DOHH2 (cell line): ENCODE data around the gene ARHGDIB.

Experiments
- H3F3A ChIP-seq: fragments of 200-600 bp; sonication (generic), shearing (Covaris generic); 2 replicates; pipeline ENCODE4 v1.6.0; 2016; ENCODE audit warnings: antibody characterized with exemption, mild to moderate bottlenecking; ENCODE audit not compliant: control insufficient read depth, insufficient read depth
- H3K27ac ChIP-seq: fragments of 200-600 bp; sonication (generic); 2 replicates; pipeline ENCODE4 v1.5.1; 2014; ENCODE audit warnings: low read depth, mild to moderate bottlenecking, low read length, moderate library complexity
- H3K27me3 ChIP-seq: fragments of 200-600 bp; sonication (generic); 2 replicates; pipeline ENCODE4 v1.6.1; 2014; ENCODE audit warnings: mild to moderate bottlenecking, low read length, mixed read lengths; ENCODE audit not compliant: control insufficient read depth
- H3K36me3 ChIP-seq: fragments of 200-600 bp; sonication (generic); 2 replicates; pipeline ENCODE4 v1.6.1; 2014; ENCODE audit warnings: mild to moderate bottlenecking, low read length, moderate library complexity, mixed read lengths; ENCODE audit not compliant: control insufficient read depth
- H3K4me1 ChIP-seq: fragments of 200-600 bp; sonication (generic); 2 replicates; pipeline ENCODE4 v1.6.1; 2014; ENCODE audit warnings: mild to moderate bottlenecking, low read length, mixed read lengths; ENCODE audit not compliant: control insufficient read depth
- H3K4me2 ChIP-seq: fragments of 200-600 bp; sonication (generic); 2 replicates; pipeline ENCODE4 v1.6.0; 2014; ENCODE audit warnings: mild to moderate bottlenecking, low read length, moderate library complexity
- H3K4me3 ChIP-seq: fragments of 200-600 bp; sonication (generic); 2 replicates; pipeline ENCODE4 v1.5.1; 2014; ENCODE audit warnings: mild to moderate bottlenecking, low read length, mixed read lengths
- H3K79me2 ChIP-seq: fragments of 200-600 bp; sonication (generic); 2 replicates; pipeline ENCODE4 v1.6.1; 2014; ENCODE audit warnings: mild to moderate bottlenecking, low read length, mixed read lengths; ENCODE audit not compliant: control insufficient read depth
- H3K9me2 ChIP-seq: fragments of 200-600 bp; sonication (generic); replicated peaks from 2 replicates; pipeline ENCODE4 v1.6.1; 2014; ENCODE audit warnings: mild to moderate bottlenecking, low read length, mixed read lengths; ENCODE audit not compliant: control insufficient read depth
- H3K9me3 ChIP-seq: fragments of 200-600 bp; sonication (generic); 2 replicates; pipeline ENCODE4 v1.6.1; 2014; ENCODE audit warnings: antibody characterized with exemption, low read length, mixed read lengths; ENCODE audit not compliant: control insufficient read depth, insufficient read depth
- H4K20me1 ChIP-seq: fragments of 200-600 bp; sonication (generic); 2 replicates; pipeline ENCODE4 v1.6.0; 2014; ENCODE audit warnings: low read depth, mild to moderate bottlenecking, antibody characterized with exemption, low read length, moderate library complexity; ENCODE audit not compliant: control insufficient read depth, insufficient read depth
- CTCF ChIP-seq: fragments of 200-600 bp; sonication (generic); IDR thresholded peaks from one replicate; pipeline ENCODE4 v1.5.1; 2014; ENCODE audit warnings: antibody characterized with exemption, mild to moderate bottlenecking, low read depth, low read length; ENCODE audit not compliant: poor library complexity, severe bottlenecking
- EZH2phosphoT487 ChIP-seq: fragments of 200-600 bp; sonication (generic); IDR thresholded peaks from 2 replicates; pipeline ENCODE4 v1.6.1; 2017; ENCODE audit warnings: borderline replicate concordance, mild to moderate bottlenecking, antibody characterized with exemption, low read length, moderate library complexity, mixed read lengths

Gene ARHGDIB

GRCh38 chr12:14906114-14906513 is 55.3 kb downstream of the ARHGDIB start:
- TF ChIP-seq EZH2phosphoT487 (no peak), CTCF (no peak)
- H3K27ac ChIP-seq, result no peak overlapping the region
- no peaks in the 10 kb centered on the region for H3K36me3 ChIP-seq
- H3K9me3 ChIP-seq, result no peaks in the 10 kb centered on the region
- no peaks in the 10 kb centered on the region for H3F3A ChIP-seq
- H3K79me2 ChIP-seq, result no peaks in the 10 kb centered on the region
- H3K4me3 ChIP-seq, result no peak overlapping the region
- H3K4me2 ChIP-seq, result no peak overlapping the region
- no peaks in the 10 kb centered on the region for H3K27me3 ChIP-seq
- H4K20me1 ChIP-seq, result no peaks in the 10 kb centered on the region
- no peaks in the 10 kb centered on the region for H3K9me2 ChIP-seq
- no peaks in the 10 kb centered on the region for H3K4me1 ChIP-seq

GRCh38 chr12:14905269-14906004 is 56.0 kb downstream of the ARHGDIB start:
- Histone ChIP-seq H3K4me1 (no peaks in the 10 kb centered on the region), H3K27ac (no peak overlapping the region), H3K36me3 (no peaks in the 10 kb centered on the region), H3K79me2 (no peaks in the 10 kb centered on the region), H3K27me3 (no peaks in the 10 kb centered on the region), H3K4me2 (no peak overlapping the region), H3K9me3 (no peaks in the 10 kb centered on the region), H3F3A (no peaks in the 10 kb centered on the region), H3K4me3 (no peak overlapping the region), H4K20me1 (no peaks in the 10 kb centered on the region), H3K9me2 (no peaks in the 10 kb centered on the region)
- TF ChIP-seq EZH2phosphoT487 (no peak), CTCF (no peak)

GRCh38 chr12:14904854-14905253 is 56.5 kb downstream of the ARHGDIB start:
- H3K9me3 ChIP-seq, result no peaks in the 10 kb centered on the region
- no peaks in the 10 kb centered on the region for H3K27me3 ChIP-seq
- H3K79me2 ChIP-seq, result no peaks in the 10 kb centered on the region
- H3K27ac ChIP-seq, result no peak overlapping the region
- no peaks in the 10 kb centered on the region for H3K4me1 ChIP-seq
- H4K20me1 ChIP-seq, result no peaks in the 10 kb centered on the region
- no peak overlapping the region for H3K4me2 ChIP-seq
- no peaks in the 10 kb centered on the region for H3K36me3 ChIP-seq
- TF ChIP-seq EZH2phosphoT487 (no peak), CTCF (no peak)
- H3K4me3 ChIP-seq, result no peak overlapping the region
- no peaks in the 10 kb centered on the region for H3K9me2 ChIP-seq
- H3F3A ChIP-seq, result no peaks in the 10 kb centered on the region
